Erythroblast (primary cell): ENCODE measurements around the gene NID2.

ENCODE experiments used
- GATA1 ChIP-seq: IDR thresholded peaks from 2 replicates; pipeline ENCODE4 v1.6.1; 2011; ENCODE audit warnings: low read depth, mild to moderate bottlenecking, control low read depth, low read length, moderate library complexity
- POLR2A ChIP-seq: IDR thresholded peaks from 2 replicates; pipeline ENCODE4 v1.6.1; 2011; ENCODE audit warnings: mild to moderate bottlenecking, low read length

DNA sequence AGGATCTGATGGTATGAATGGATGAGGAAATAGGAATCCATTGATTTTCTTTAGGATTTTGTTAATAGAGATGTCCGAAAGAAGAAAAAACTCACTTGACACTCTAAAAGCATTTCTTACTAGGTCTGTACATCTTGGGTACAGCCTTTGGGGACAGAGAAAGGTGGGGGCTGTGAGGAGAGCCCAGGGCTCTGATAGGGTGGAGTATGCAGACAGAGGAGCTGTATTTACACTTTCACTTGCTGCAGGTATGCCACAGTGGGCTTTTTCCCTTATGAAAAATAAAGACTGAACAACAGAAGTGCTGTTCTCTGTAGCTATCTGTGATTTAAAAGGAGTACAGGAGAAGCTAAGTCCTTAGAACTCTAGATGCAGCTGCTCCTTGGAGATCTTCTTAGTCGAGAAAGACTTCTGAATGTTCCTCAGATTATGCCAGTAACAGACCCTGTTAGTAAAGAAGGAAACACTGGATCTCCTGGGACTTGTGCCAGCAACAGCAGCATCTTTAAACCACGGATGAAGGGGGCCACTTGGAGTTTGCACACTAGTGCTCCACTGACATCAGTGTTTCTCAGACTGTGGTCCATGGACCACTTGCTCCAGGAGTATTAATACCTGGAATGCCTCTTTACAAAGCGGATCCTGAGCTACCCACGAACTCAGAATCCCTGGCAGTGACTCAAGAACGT is 98.9 kb downstream of the NID2 start:
- TF ChIP-seq POLR2A: no peak
- TF ChIP-seq GATA1: no peak
